Gastrocnemius medialis (tissue), 4 donors: Measurements from ENCODE around the gene PDE4C.

Experiments
- CTCF ChIP-seq, 5 experiments: fragments of 450-650 bp in 3 of 5; fragments of 200-600 bp in 2 of 5; sonication (generic) in 2 of 5; IDR thresholded peaks in 4 of 5; conservative IDR thresholded peaks in 1 of 5; 1 replicate in 4 of 5; 2 replicates in 1 of 5; pipeline ENCODE4 v1.5.1; 2016 to 2019; ENCODE audit warnings: antibody characterized with exemption in 5 of 5, mild to moderate bottlenecking in 3 of 5, moderate library complexity in 3 of 5
- POLR2A ChIP-seq, 2 donors: fragments of 450-650 bp; IDR thresholded peaks; one replicate each; pipeline ENCODE4 v1.6.1; 2017; ENCODE audit warnings: antibody characterized with exemption in 2 of 2, mild to moderate bottlenecking in 2 of 2, moderate library complexity in 2 of 2

- no peak for TF ChIP-seq CTCF (IDR thresholded peaks at IDR 0.05 in 4 of 5, conservative IDR thresholded peaks at IDR 0.05 in 1 of 5)
- TF ChIP-seq POLR2A (IDR thresholded peaks at IDR 0.05): no peak
Observed at GRCh38 chr19:18203863-18204393, 22.3 kb downstream of the PDE4C start, which contains the start of gene RAB3A.
